ENCODE measurements around the gene SKI.
"Not testable (repeated sequence)": the region's sequence is repeated elsewhere in the genome, so short reads cannot be mapped to it uniquely, and the experiment has no call there.

SKI gene

DNA sequence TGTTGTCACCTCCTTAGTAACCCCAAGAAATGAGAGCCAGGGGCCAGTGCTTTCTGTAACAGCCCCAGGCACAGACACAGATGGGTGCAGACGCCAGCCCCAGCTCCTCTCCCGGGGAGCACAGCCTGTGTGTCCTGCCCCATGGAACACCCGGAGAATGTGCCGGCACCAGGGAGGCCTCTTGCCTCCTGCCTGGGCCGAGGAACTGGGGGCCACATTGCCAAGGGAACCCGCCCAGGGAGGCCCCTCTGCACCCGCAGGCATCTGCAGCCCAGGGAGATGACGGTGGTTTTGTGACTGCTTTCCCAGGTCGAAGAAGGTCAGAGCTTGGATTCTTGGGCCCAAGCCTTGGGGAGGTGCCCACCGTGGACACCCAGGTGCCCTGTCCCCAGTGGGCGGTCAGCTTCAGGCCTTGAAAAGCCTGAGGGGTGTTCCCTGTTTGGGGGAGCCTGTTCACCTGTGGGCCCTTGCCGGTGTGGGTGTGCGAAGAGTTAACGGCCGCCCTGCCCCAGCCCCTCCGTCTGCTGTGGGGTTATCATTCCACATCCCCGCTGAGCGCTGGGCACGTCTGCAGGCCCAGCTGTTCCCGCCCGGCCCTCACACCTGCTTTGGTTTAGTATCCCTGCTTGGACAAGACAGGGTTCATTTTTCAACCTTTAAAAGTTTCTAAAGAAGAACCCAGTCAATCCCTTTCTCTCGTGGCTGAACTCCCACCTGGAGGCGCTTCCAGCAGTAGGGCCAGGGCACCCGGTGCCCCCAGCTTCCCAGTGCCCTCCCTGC is 100.7 kb downstream of the SKI start:
- DNase-seq: no peak

DNA sequence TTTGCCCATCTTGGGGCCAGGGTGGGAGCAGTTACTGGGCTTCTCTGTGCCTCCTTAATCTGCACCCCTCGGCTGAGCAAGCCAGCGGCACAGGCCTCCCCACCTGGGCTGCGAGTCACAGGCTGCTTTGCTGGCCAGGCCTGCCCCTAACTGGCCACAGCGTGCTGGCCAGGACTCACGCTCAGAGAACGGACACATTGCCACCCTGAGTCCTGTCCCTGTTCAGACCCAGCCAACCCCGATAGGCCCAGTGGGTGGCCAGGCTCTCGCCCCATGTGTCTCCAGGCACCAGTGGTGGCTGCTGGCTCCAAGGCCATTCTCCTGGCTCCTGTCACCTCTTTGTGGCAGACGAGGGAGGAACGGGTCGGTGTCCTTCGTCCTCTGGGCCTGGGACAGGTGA is 101.9 kb downstream of the SKI start:
- DNase-seq: no peak

DNA sequence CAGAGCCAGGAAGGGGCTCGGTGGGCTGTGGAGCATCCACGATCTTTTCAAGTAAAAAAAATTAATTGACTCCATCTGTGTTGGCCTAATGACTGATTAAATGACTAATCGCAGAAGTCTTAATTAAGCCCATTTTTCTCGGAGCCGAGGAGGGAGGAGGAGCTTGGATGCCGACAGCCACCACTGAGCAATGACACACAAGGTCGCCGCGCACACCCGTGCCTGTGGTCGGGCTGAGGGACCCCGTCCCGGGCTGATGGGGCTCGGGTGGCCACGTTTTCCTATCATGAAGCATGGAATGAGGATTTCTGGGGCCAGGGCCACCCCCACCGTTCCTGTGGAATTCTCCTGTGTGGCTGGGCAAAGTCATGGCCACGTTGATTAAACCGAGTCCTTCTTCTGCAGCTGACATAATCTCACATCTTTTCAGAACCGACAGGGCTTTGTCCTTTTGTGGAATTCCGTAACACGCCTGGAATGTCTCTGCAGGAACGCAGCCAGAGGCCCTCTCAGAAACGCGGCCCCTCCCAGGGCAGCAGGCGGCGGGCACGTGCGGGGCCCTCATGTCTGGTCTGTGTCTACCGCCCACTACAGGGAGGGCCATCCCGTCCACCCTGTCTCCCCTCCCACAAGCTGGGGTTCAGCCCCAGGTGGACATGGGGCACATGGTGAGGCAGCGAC is 102.5 kb downstream of the SKI start:
- DNase-seq: no peak

DNA sequence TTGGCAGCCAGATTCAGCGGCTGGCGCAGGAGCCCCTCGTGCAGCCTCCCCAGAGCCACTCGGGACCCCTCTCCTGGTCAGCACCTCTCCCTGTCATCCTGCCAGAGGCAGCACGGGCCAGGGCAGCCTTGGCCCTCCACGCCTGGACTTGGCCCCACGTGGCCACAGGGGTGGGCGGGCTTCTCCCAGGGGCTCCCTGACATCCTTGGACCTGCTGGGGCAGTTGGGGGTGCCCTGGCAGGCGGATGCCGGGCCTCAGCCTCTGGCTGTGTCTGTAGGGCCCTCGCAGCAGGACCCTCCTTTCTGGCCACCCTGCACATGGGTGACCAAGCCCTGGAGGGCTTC is 103.1 kb downstream of the SKI start:
- no peak for DNase-seq

DNA sequence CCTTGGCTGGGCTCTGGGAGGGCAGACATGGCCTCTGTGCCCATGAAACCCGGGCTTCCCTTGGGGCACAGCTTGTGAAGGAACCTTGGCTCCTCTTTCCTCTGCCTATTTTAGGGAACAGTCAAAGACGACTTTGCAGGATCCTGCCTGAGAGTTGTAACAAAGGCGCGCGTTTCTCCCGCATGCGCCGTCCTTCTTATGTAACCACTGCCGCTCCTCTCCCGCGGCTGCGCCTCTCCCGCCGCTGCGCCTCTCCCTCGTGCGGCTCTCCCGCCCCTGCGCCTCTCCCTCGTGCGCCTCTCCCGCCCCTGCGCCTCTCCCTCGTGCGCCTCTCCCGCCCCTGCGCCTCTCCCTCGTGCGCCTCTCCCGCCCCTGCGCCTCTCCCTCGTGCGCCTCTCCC is 103.5 kb downstream of the SKI start:
- DNase-seq: not testable (repeated sequence)

DNA sequence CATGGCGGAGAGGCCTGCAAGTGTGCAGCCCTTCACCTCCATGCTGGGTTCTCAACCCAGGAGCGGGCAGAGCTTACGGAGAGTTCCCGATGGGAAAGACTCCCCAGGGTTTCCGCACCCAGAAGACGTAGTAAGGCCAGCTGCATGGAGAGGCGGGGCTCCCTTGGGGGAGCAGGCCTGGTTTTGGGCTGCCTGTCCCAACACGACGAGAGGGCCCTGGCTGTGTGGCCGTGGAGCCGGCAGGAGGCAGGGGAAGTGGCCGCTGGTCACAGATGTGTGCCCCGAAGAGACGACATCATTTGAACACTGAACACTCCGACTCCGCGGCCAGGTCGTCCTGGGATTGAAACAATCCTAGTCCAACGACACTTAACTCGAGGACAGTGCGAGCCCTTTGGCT is 106.2 kb downstream of the SKI start:
- DNase-seq: no peak

DNA sequence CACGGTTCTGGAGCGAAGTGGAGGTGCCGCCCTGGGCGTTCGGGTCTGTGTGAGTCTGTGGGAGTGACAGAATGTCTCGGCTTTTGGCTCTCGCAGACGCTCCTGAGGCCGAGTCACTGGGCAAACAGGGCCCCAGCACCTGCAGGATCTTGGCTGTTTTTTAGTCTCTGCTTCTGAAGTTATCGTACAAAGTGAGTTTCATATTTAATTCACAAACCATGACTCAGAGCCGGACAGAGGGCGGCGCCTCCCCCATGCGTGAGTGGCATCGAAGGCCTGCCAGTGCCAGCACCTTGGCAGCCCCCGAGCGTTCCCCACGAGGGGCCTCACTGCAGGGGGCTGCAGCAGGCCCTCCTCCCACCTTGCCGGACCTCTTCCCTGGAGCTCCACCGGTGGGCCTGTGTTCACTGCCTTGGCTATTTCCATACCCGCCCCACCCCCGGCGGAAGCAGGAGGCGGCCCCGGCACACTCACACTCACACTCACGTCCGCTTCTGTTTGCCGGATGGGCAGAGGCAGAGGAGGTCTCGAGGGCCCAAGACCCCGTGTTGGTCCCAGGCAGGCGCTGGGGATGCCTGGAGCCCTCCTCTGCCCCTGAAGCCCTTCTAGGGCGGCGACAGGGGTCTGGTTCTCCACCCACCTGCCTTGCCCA is 106.9 kb downstream of the SKI start:
- DNase-seq: no peak

DNA sequence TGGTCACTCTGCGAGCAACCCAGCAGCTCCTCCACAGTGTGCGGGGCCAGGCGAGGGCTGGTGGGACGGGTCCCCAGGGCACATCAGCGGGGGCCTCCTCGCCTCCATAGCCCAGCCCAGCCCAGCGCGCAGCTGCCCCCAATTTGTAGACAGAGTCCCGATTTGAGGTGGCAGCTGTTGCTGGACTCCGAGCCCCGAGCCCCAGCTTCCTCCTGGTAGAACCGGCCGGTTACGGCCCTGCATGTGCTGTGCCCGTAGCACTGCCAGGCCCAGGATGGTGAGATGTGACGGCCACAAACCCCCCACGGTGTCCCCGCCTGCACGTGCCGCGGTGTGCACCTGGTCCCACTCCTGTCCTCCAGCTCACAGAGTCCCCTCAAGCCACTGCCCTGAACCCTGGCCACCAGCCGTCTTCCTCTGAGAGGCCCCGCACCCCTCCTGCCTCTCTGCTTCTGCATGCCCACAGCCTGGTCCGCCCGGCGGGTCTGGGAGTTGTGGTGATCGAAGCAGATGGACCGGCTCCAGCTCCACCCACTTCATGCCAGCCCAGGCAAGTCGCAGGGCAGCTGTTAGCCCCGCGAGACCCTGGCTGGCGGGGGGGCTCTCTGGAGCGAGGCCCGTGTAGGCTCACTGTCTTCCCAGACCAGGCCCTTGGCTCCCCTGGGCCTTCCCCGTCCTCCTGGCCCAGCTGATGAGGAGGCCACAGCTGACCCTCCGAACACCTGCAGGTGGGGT is 107.8 kb downstream of the SKI start:
- no peak for DNase-seq

DNA sequence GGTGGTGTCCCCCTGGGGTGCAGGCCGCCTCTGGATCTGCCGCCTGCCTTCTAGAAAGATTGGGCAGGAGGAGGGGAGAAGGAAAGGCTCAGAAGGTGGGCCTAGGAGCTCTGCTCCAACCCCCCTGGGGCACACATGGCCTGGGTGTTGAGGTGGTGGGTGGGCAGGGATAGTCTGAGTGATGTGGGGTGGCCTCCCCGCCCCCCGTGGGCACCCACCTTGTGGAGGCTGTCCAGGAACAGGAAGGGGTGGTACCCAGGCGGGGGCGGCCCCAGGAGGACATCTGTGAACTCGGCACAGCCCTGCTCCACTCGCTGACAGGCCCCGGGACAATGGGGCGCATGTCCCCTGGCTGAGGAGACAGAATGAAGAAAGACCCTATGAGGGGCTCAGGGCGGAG is 108.4 kb downstream of the SKI start:
- DNase-seq: no peak

DNA sequence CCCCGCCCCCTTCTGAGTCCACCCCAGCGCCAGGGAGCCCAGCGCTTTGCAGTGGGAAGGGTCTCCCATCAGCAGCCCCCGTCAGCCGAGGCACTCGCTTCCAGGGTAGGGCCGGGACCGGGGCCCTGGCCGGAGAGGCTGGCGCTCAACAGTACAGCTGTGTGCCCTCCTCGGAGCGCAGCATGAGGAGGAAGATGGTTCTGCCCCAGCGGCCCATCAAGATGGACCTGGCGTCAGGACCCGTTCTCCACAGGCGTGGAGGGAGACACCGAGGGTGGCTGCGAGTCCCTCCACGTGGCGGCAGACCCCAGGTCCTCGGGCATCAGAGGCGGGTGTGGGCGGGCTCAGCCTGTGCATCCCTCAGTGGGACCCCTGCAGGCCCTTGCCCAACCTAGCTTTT is 109.0 kb downstream of the SKI start:
- no peak for DNase-seq

DNA sequence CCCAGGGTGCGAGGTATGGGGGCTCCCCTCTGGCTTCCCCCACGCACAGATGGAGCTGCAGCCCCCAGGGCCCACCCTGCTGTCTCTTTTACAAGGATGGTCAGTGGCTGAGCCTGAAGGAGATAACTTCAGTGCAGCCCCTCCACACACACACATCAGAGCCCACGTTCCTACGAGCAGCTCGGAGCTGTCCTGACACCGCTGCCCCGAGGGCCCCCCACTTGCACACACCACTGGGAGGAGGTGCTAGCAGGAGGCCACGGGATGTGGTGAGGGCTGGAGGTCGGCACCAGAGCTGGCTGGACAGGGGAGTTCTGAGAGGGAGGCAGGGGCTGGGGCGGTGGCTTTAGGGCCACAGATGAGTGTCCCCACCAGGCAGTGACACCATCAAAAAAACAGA is 109.4 kb downstream of the SKI start:
- no peak for DNase-seq

DNA sequence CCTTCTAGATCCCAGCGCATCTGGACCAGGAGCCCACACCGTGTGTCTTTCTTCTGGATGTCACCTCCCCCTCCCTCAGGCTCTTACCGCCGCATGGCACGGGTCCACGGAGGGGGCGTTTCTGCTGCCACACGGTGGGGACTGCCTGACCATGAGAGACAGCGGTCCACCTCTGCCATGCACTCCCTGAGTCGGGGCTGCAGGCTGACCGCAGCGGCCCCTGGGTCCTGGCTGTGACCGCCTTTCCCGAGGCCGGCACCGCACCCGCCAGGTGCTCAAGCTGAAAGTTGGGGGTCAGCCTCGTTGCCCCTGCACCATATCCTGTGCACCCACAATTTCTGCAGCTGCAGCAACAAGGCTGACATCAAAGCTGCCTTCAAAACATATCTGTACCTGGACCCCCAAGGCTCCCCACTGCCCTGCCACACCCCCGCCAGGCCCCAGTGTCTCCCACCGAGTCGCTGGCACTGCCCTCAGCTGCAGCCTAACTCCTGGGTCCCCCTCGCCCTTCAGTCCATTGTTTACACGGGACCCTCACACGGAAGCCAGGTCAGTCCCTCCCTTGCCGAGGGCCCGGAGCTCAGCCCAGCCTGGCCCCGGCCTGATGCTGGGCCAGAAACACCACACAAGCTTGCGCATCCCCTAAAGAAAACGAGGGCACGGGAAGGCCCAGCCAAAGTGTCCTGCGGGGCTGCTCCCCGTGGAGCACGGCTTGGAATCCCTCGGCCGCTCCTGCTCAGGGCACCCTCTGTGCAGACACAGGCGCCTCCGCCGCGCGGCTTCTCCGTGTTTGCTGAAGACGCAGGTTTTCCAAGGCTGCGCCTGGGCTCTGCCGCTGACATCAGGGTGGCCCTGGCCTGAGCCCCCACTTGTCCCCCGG is 111.3 kb downstream of the SKI start:
- DNase-seq: no peak

DNA sequence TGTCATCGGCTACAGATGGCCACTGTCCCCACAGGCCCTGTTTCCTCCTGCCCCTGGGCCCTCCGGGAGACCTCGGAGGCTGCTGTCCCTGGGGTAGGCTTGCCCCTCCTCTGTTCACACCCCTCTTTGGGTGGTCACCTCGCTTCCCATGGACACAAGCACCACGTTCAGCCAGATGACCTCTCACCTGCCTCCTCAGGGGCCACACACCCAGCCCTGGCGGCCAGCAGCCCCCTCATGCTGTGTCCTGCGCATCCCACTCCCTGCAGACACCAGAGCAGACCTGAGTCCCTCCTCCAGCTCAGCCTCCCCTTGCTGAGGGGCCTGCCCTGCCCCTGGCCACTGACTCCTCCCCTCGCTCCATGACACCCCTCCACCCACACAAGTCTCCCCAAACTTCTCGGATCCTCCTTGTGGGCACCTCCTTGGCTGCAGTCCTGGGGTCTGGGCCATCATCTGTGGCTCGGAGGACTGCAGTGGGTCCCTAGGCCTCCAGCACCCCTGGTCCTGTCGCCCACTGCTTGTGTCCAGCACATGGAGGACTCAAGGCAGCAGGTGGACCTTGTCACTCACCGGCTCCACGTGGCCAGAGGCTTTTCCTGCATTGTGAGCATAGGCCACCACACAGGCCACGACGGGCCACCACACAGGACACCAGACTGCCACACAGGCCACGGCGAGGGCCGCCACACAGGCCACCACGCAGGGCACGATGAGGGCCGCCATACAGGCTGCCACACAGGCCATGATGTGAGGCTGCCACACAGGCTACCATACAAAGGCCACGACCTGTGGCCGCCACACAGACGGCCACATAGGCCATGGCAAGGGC is 112.2 kb downstream of the SKI start:
- no peak for DNase-seq

DNA sequence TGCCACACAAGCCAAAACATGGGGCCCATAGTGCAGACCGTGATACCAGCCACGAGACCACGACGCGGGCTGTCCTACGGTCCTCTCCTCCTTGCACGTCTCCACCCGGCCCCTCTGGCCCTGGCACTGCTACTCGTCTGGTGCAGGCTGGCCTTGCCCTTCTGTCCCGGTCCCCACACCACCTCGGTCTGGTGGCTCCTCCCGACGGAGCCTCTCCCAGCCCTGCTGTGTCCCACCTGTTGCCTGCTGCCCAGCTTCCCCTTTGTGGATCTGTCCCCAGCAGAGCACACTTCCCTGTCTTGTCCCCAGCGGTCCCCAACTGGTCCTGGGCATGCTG is 112.8 kb downstream of the SKI start:
- DNase-seq: no peak

DNA sequence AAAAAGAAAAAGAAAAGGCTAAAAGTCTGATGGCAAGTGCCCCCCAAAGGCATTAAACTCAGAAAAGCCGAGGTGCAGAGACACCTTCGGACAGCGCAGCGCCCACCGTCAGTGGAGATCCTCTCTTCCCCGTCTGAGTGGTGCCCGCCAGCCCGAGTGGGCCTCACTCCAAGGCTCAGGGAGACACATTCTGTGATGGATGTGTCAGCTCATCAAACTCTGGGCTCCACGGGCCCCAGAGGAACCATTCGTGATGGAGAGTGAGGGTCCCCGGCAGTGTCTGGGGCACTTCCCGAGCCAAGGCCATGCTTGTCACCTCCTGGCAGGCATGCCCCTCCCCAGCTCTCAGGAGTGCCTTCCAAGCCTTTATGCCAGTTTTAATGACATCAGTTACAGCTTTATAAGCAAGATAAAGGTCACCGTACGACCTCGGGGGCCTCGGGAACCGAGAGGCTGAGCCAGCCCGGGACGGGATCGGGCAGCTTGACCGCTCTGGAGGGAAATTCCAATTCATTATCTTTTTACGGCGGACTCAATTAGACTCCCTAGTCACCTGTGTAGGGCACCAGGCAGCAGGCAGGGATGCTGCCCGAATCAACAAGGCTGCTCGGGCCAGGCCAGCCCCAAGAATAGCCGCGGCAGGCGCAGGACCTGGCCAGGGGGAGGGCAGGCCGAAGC is 113.7 kb downstream of the SKI start:
- DNase-seq: no peak

DNA sequence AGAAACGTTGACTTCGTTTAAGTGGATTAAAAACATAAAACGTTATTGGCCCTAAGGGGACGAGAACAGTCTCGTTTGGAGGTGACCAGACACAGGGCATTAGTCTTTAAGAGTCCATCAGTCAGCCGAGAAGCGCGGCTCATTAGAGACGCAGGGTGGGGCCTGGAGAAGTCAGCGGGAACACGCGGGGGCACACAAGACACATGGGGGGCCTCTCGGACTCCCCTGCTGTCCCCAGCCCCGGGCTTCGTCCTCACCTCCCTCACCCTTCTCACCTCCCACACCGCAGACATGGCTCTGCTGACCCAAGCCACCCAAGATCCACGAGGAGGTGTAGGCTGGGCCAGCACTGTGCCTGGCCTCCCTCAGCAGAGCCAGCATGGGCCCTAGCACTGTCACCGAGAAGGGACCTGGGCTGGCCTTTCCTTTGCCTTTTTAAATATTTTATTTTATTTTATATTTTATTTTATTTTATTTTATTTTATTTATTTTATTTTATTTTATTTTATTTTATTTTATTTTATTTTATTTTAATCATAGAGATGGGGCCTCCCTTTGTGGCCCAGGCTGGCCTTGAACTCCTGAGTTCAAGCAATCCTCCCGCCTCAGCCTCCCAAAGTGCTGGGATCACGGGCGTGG is 114.4 kb downstream of the SKI start:
- DNase-seq: no peak

DNA sequence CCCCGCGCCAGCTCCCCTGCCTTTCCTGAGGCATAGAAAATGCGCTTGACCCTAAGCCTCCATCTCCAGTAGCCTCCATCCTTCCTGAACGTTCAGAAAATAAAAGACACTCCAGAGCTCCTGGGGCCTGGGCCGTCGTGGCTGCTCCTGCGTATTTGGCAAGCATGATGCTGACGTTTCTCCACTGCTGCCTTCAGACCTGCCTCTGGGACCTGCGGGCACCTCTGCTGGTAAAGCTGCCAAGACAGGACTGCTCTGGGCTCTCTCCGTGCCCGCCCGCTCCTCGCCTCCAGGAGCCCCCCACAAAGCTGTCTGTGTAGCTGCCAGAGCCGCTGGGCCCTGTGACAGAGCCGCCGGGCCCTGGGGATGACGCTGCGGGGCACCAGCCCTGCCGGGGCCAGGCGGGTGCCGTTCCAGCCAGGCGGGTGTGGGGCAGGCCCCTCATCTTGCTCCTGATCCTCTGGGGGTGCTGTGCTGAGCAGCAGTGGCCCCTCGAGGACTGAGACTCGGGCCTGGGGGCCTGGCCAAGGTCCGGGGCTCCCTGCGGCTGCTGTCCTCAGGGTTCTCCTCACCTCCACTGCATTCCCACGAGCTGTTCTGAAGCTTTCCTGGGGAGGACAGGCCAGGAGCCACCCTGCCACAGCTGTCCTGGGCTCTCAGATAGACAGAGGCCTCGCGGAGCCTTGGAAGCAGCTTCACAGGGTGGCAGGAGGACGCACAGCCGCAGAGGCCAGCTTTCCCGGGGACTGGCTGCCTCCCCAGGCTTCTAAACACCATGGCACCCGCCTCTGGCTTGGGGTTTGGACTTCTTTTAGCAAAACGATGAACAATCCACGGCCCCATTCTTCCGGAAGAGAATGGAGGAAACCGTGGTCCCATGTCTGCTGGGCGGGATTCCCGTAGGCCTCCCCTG is 115.2 kb downstream of the SKI start:
- no peak for DNase-seq

DNA sequence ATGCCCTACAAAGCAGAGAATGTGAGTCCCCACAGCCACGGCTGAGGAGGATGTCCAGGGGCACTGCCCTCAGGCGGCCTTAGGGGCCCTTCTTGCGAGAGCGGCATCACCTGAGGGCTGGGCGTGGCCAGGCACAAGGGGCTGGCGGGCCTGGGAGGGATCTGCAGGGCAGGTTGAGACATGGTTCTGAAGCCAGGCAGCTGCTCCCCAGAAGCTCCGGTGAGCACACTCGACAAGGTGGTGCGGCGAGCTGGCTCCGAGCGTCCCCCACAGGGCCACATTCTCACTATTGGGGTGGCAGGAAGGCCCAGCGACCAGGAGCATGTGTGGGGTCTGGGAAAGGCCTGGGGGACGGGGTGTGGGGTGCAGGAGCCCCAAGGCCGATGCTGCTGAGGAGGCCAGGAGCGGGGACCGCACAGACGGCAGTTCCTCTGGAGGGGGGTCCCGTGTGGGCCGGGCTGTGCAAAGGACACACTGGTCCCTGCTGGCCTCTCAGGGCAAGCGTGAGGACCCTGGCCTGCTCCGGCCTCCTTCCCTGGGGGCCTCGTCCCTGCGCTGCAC is 116.1 kb downstream of the SKI start:
- DNase-seq: no peak

DNA sequence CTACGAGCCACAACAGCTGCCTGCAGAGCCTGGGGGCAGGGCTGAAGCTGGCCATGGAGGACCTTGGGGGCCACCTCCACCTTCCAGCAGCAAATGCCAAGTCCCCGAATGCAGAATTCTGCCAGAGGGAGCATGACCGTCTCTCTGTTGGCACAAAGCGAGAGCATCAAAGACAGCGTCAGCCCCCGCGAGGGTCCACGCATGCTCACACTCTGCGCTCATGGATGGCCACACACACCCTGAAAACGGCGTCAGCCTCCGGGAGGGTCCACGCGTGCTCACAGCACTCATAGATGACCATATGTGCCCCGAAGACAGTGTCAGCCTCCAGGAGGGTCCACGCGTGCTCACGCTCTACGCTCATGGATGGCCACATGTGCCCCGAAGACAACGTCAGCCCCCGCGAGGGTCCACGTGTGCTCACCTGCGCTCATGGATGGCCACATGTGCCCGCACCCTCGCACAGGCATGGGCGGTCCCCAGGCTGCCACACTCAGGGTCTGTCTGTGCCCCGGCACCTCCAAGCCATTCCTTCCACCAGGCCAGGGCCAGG is 116.7 kb downstream of the SKI start:
- DNase-seq: no peak
